Naive thymus-derived CD8-positive, alpha-beta T cell (primary cell): Measurements from ENCODE around the gene PSRC1. TPM values are rescaled to one million over a fixed set of nuclear protein-coding genes. Genes with fewer than 3 reads are reported as not detected.

Experiments
- ATAC-seq, 2 donors: fragments of 150-1000 bp; cut with Tn5 transposase in 1 of 2; sonication (Bioruptor Pico), chemical (Tn5 transposase) in 1 of 2; 1 replicate in 1 of 2; 2 replicates in 1 of 2; pipeline ENCODE4 v1.10.0; 2021; ENCODE audit warnings: mild to moderate bottlenecking in 2 of 2, moderate library complexity in 2 of 2
- POLR2A ChIA-PET: fragments of 350-600 bp; sonication (Branson Sonifier 250); formaldehyde crosslinking; loops from one replicate; lab custom pipeline; 2021; ENCODE audit warnings: antibody characterized with exemption; lab: Charles Lee
- DNase-seq, 10 donors: peaks; one replicate each; pipeline versions ENCODE4 v3.0.0 to v3.0.0-alpha.2; 2020 to 2022
- H3K27ac Mint-ChIP-seq, 10 donors: one replicate each; pipeline ENCODE4 v1.8.0; 2020 to 2022; ENCODE audit warnings: mild to moderate bottlenecking in 10 of 10, mixed read lengths in 10 of 10, moderate library complexity in 4 of 10, inconsistent platforms in 1 of 10
- H3K27me3 Mint-ChIP-seq, 5 donors: one replicate each; pipeline ENCODE4 v1.8.0; 2021 to 2022; ENCODE audit warnings: mixed read lengths in 5 of 5
- H3K36me3 Mint-ChIP-seq, 3 donors: one replicate each; pipeline ENCODE4 v1.8.0; 2020 to 2022; ENCODE audit warnings: mixed read lengths in 3 of 3, mild to moderate bottlenecking in 2 of 3, inconsistent platforms in 1 of 3
- H3K4me1 Mint-ChIP-seq, 4 donors: one replicate each; pipeline ENCODE4 v1.8.0; 2021 to 2022; ENCODE audit warnings: mixed read lengths in 4 of 4
- H3K4me3 Mint-ChIP-seq, 10 donors: one replicate each; pipeline ENCODE4 v1.8.0; 2020 to 2022; ENCODE audit warnings: mild to moderate bottlenecking in 10 of 10, mixed read lengths in 10 of 10, moderate library complexity in 6 of 10, inconsistent platforms in 1 of 10
- H3K9me3 Mint-ChIP-seq, 9 donors: one replicate each; pipeline ENCODE4 v1.8.0; 2020 to 2022; ENCODE audit warnings: mixed read lengths in 9 of 9, mild to moderate bottlenecking in 3 of 9, inconsistent platforms in 1 of 9, moderate library complexity in 1 of 9
- polyA plus RNA-seq, 3 donors: library from polyadenylated mRNA; unstranded; fragments of 300-500 nt; fragmentation: Illumina TruSeq; gene quantifications; one replicate each; pipeline ENCODE4 v1.2.3, GENCODE V29; 2021
- total RNA-seq, 8 experiments: library from RNA in 2 of 8; stranded (reverse) in 2 of 8; gene quantifications; one replicate each; pipeline ENCODE4 v1.2.3 and lab custom pipeline; 2021 to 2026

The PSRC1 gene
- total and polyA plus RNA-seq, 5 experiments from 2014 or later, result 0.31 to 0.89 TPM; not detected in 3

- POLR2A ChIA-PET, result no interaction called here
- peaks cover 14 to 48% (median 30%) of the 10 kb centered on the region in 4 donors for H3K4me1 Mint-ChIP-seq
- H3K4me3 Mint-ChIP-seq, result peak overlapping the region in 8 of 10 donors; percentile 16 to 77 (median 52)
These were observed 31.4 kb downstream of the PSRC1 start for GRCh38 chr1:109251277-109252166.

GRCh38 chr1:109250454-109251276 lies 32.3 kb downstream of the PSRC1 start:
- no peak for ATAC-seq
- peaks cover 0 to 2% (median 0%) of the 10 kb centered on the region in 5 donors for H3K27me3 Mint-ChIP-seq
- H3K36me3 Mint-ChIP-seq, result no peaks in the 10 kb centered on the region
- DNase-seq, result no peak
- peak overlapping the region; percentile 50 to 77 (median 64) for H3K4me3 Mint-ChIP-seq
- no peak overlapping the region for H3K27ac Mint-ChIP-seq
- POLR2A ChIA-PET, result interaction anchor here (0.7 to 2.1 kb wide), 5 partner anchors 14 to 233 kb away, joined by 3 to 7 read pairs (median 3); partner anchors contain the start of genes ATXN7L2 and SARS1
- H3K9me3 Mint-ChIP-seq, result no peaks in the 10 kb centered on the region
- peaks cover 14 to 40% (median 24%) of the 10 kb centered on the region in 4 donors for H3K4me1 Mint-ChIP-seq

More at GRCh38 chr1:109251277-109252166, 31.4 kb downstream of the PSRC1 start:
- Mint-ChIP-seq H3K9me3 (no peaks in the 10 kb centered on the region), H3K27ac (peak overlapping the region in 1 of 10 donors; percentile 38), H3K27me3 (peaks cover 0 to under 1% (median 0%) of the 10 kb centered on the region in 5 donors), H3K36me3 (no peaks in the 10 kb centered on the region)
- DNase-seq, result no peak
- ATAC-seq, result no peak

DNA sequence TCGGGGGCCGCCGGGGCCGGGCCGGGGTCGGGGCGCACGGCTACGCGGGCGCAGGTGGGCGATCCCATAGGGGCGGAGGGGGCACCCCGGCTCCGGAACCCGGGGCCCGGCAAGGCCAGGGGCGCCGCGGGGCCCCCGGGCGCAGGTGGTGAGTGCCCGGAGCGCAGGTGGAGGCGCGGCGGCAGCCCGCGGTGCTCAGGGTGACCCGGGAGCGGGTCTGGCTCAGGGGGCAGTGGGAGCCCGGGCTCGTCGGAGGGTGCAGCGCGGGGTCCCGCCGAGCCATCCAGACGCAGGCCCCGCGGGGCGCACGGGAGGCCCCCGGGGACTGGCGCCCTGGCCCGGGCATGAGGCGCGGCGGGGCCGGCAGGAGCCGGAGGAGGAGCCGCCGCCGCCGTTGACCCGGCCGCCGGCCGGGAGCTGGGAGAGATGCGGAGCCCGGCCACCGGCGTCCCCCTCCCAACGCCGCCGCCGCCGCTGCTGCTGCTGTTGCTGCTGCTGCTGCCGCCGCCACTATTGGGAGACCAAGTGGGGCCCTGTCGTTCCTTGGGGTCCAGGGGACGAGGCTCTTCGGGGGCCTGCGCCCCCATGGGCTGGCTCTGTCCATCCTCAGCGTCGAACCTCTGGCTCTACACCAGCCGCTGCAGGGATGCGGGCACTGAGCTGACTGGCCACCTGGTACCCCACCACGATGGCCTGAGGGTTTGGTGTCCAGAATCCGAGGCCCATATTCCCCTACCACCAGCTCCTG lies 33.1 kb downstream of the PSRC1 start:
- DNase-seq (peak in 1 of 10 donors; percentile 23), ATAC-seq (peak; percentile 61)
- H3K27ac Mint-ChIP-seq, result peak overlapping the region in 1 of 10 donors; percentile 59
- peaks cover 0 to 2% (median 0%) of the 10 kb centered on the region in 5 donors for H3K27me3 Mint-ChIP-seq
- H3K4me1 Mint-ChIP-seq, result peaks cover 14 to 36% (median 18%) of the 10 kb centered on the region in 4 donors
- no peaks in the 10 kb centered on the region for H3K36me3 Mint-ChIP-seq
- no peaks in the 10 kb centered on the region for H3K9me3 Mint-ChIP-seq
- POLR2A ChIA-PET, result interaction anchor here (0.6 to 2.1 kb wide), 5 partner anchors 13 to 234 kb away, joined by 3 to 7 read pairs (median 3); partner anchors contain the start of genes ATXN7L2 and SARS1
- H3K4me3 Mint-ChIP-seq, result peak overlapping the region; percentile 36 to 82 (median 64)

- POLR2A ChIA-PET, result interaction anchor here (0.6 to 2.1 kb wide), 4 partner anchors 35 to 235 kb away, joined by 3 to 7 read pairs (median 4); partner anchors contain the start of genes ATXN7L2 and SARS1
These were observed 33.9 kb downstream of the PSRC1 start, which contains the start of gene CELSR2 for GRCh38 chr1:109248797-109249629. Gene CELSR2 (plus strand): TSS chr1:109249539. CDS start chr1:109250080, 541 bp downstream.

DNA sequence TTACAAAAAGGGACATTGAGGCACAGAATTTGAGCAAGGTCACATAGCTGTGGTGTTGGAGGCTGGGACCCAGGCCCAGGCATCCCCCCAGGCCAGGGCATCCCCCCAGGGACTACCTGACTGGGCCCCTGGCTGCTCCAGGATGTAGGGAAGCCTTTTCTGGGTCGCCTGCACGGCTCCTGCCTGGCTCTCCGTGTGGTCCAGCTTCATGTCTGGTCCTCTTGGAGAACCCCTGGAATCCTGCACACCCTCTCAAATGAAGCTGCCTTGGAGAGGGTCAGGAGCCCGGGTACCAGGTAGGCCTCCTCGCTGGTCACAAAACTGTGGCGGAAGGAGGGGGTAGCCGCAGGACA lies 34.5 kb downstream of the PSRC1 start:
- no peaks in the 10 kb centered on the region for H3K36me3 Mint-ChIP-seq
- H3K4me1 Mint-ChIP-seq, result peaks cover 14 to 32% (median 17%) of the 10 kb centered on the region in 4 donors
- ATAC-seq (no peak), DNase-seq (no peak)
- POLR2A ChIA-PET, result no interaction called here
- H3K27ac Mint-ChIP-seq, result peak overlapping the region in 1 of 10 donors; percentile 59
- no peak overlapping the region for H3K4me3 Mint-ChIP-seq
- H3K27me3 Mint-ChIP-seq, result peaks cover 0 to 10% (median 6%) of the 10 kb centered on the region in 5 donors
- H3K9me3 Mint-ChIP-seq, result no peaks in the 10 kb centered on the region

More at GRCh38 chr1:109248797-109249629, 33.9 kb downstream of the PSRC1 start, which contains the start of gene CELSR2:
- peak within 1 kb of the TSS in 4 of 10 donors; percentile 8 to 79 (median 56) for H3K27ac Mint-ChIP-seq
- peak within 1 kb of the TSS; percentile 64 to 82 (median 72) for H3K4me3 Mint-ChIP-seq
- ATAC-seq (peak; percentile 96 to 97), DNase-seq (peak; percentile 33 to 72 (median 64))
- H3K9me3 Mint-ChIP-seq, result no peaks in the 10 kb centered on the region
- H3K36me3 Mint-ChIP-seq, result no peaks in the 10 kb centered on the region
- peaks cover 14 to 33% (median 21%) of the 10 kb centered on the region in 4 donors for H3K4me1 Mint-ChIP-seq
- peaks cover 0 to 9% (median 6%) of the 10 kb centered on the region in 5 donors for H3K27me3 Mint-ChIP-seq

DNA sequence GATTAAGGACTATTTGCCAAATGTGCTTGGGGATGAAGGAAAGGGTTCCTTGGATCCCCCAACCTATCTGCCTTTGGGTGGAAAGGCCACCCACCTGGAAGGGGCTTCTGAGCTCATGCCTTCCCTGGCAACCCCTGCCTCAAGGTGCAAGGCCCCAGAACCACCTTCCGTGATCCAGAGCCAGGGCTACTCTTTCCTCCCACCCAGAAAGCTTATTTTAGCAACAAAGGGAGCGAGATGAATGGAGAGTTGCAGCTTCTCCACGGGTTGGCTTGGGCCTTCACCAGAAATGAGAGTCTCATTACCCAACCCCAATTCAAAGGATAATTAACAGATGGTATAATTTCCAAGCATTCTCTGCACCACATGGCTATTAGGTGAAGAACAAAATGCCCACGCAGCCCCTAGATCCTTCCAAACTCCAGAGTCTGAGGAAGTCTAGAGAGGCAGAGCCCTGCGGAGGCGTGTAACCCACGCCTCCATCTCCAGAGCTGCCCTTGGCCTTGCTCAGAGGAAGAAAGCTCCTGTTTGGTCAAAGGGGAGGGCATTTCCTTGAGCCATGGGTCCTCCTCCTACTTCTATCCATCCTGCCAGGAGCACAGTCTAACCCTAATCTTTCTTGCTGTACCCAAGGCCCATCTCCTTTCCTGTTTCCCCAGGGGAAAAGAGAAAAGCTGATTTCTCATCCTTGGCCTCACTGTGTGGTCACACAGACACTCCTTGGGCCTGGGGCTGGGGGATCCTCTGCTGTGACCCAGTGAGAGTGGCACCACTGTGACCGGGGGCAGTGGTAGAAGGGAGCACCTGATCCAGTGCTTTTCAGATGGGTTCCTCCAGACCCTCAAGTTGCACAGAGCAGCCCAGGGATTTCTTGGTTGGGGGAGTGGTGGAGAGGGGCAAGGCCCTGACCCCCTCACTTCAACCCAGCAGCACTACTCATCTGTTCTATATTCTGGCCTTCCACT lies 35.3 kb downstream of the PSRC1 start:
- no peak for ATAC-seq
- Mint-ChIP-seq H3K4me1 (peaks cover 15 to 28% (median 16%) of the 10 kb centered on the region in 4 donors), H3K4me3 (no peak overlapping the region), H3K36me3 (no peaks in the 10 kb centered on the region), H3K27ac (no peak overlapping the region), H3K27me3 (peaks cover 0 to 10% (median 6%) of the 10 kb centered on the region in 5 donors), H3K9me3 (no peaks in the 10 kb centered on the region)
- no peak for DNase-seq
- POLR2A ChIA-PET, result no interaction called here

- Mint-ChIP-seq H3K4me1 (peaks cover 21 to 29% (median 25%) of the 10 kb centered on the region in 4 donors), H3K4me3 (peak overlapping the region in 1 of 10 donors; percentile 10), H3K27ac (no peak overlapping the region), H3K9me3 (no peaks in the 10 kb centered on the region), H3K36me3 (no peaks in the 10 kb centered on the region), H3K27me3 (peaks cover 0 to 12% (median 6%) of the 10 kb centered on the region in 5 donors)
- no peak for DNase-seq
- no peak for ATAC-seq
- POLR2A ChIA-PET, result interaction anchor here (1.2 kb wide), 1 partner anchor 25 kb away, joined by 4 read pairs; no protein-coding TSS in a partner anchor
These were observed 36.8 kb downstream of the PSRC1 start for GRCh38 chr1:109246141-109246551.

DNA sequence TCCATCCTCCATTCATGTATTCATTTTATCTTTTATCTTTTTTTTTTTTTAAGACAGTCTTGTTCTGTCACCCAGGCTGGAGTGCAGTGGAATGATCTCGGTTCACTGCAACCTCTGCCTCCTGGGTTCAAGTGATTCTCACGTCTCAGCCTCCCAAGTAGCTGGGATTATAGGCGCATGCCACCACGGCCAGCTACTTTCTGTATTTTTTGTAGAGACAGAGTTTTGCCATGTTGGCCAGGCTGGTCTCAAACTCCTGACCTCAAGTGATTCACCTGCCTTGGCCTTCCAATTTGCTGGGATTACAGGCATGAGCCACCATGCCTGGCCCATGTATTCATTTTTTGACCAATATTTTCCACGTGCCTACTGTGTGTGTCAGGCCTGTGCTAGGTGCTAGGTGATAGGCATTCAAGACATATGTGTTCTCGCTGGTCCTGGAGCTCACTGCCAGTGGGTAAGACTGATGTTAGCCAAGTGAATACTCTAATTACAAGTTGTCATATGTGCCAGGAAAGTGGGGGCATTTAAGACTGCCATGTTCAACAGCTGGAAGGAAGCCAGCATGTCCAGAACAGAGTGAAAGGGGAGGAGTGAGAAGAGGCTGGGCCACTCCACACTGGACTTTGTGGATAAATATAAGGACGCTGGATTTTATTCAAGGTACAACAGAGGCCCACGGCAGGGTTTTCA lies 38.9 kb downstream of the PSRC1 start:
- Mint-ChIP-seq H3K27ac (peak overlapping the region in 1 of 10 donors; percentile 55), H3K4me1 (peaks cover 21 to 26% (median 23%) of the 10 kb centered on the region in 4 donors), H3K4me3 (no peak overlapping the region), H3K27me3 (peaks cover 0 to 12% (median 6%) of the 10 kb centered on the region in 5 donors), H3K36me3 (peaks cover 0 to 1% (median 0%) of the 10 kb centered on the region in 3 donors), H3K9me3 (no peaks in the 10 kb centered on the region)
- ATAC-seq (no peak), DNase-seq (no peak)
- POLR2A ChIA-PET, result interaction anchor here (0.6 to 0.7 kb wide), 2 partner anchors 30 to 290 kb away, joined by 3 to 4 read pairs; partner anchors contain the start of gene SARS1

- peak overlapping the region in 2 of 10 donors; percentile 20 to 95 for H3K27ac Mint-ChIP-seq
- H3K4me3 Mint-ChIP-seq, result no peak overlapping the region
- POLR2A ChIA-PET, result interaction anchor here (0.7 kb wide), 2 partner anchors 23 to 29 kb away, joined by 3 read pairs; partner anchors contain the start of gene SARS1
- peaks cover 0 to 12% (median 6%) of the 10 kb centered on the region in 5 donors for H3K27me3 Mint-ChIP-seq
- H3K36me3 Mint-ChIP-seq, result peaks cover 0 to 9% (median 0%) of the 10 kb centered on the region in 3 donors
- DNase-seq (no peak), ATAC-seq (no peak)
- H3K4me1 Mint-ChIP-seq, result peaks cover 21 to 23% (median 23%) of the 10 kb centered on the region in 4 donors
- H3K9me3 Mint-ChIP-seq, result no peaks in the 10 kb centered on the region
These were observed 39.7 kb downstream of the PSRC1 start for GRCh38 chr1:109243221-109243620.
